ENCODE measurements around the gene TMC6. TPM values are rescaled to one million over a fixed set of nuclear protein-coding genes. Genes with fewer than 3 reads are reported as not detected.

The TMC6 gene
- total RNA-seq, 4 donors from 2014 or later: 31.6 to 44.8 (median 39.0) TPM

- 96 to 98% methylated on average over 10 of the region's 10 CpGs for WGBS, 2 donors
These were observed 27.0 kb downstream of the TMC6 start for GRCh38 chr17:78101542-78101941.

GRCh38 chr17:78101112-78101511 is 27.4 kb downstream of the TMC6 start:
- intact Hi-C loops (cut with DNase I; ENCODE audit: low total_unique reads): no loop called here
- TF ChIP-seq POLR2A (IDR thresholded peaks at IDR 0.05): no peak
- TF ChIP-seq CTCF (IDR thresholded peaks at IDR 0.05): no peak
- 83 to 96% methylated on average over 5 of the region's 5 CpGs for WGBS, 2 donors
- DNase-seq (ENCODE audit: low spot score in 2 of 2): no peak
- H3K4me3 ChIP-seq (ENCODE audit: low read depth, poor library complexity, severe bottlenecking): no peak overlapping the region

More at GRCh38 chr17:78101542-78101941, 27.0 kb downstream of the TMC6 start:
- no peak for DNase-seq (ENCODE audit: low spot score in 2 of 2)
- no peak for TF ChIP-seq CTCF (IDR thresholded peaks at IDR 0.05)
- TF ChIP-seq POLR2A (IDR thresholded peaks at IDR 0.05): no peak
- H3K4me3 ChIP-seq (ENCODE audit: low read depth, poor library complexity, severe bottlenecking): no peak overlapping the region
- intact Hi-C loops (cut with DNase I; ENCODE audit: low total_unique reads): no loop called here

- DNase-seq (ENCODE audit: low spot score in 2 of 2): no peak
- TF ChIP-seq CTCF (IDR thresholded peaks at IDR 0.05) (no peak), POLR2A (IDR thresholded peaks at IDR 0.05) (no peak)
- intact Hi-C loops (cut with DNase I; ENCODE audit: low total_unique reads): no loop called here
- H3K4me3 ChIP-seq (ENCODE audit: low read depth, poor library complexity, severe bottlenecking): no peak overlapping the region
- WGBS, 2 donors: 91 to 93% methylated on average over 9 of the region's 9 CpGs
These were observed 32.5 kb downstream of the TMC6 start for GRCh38 chr17:78096093-78096492.

GRCh38 chr17:78095035-78095434 is 33.5 kb downstream of the TMC6 start:
- intact Hi-C loops (cut with DNase I; ENCODE audit: low total_unique reads): no loop called here
- TF ChIP-seq CTCF (IDR thresholded peaks at IDR 0.05) (no peak), POLR2A (IDR thresholded peaks at IDR 0.05) (no peak)
- WGBS, 2 donors: 95 to 100% methylated on average over 6 of the region's 6 CpGs
- no peak for DNase-seq (ENCODE audit: low spot score in 2 of 2)
- H3K4me3 ChIP-seq (ENCODE audit: low read depth, poor library complexity, severe bottlenecking): no peak overlapping the region

- no peak for DNase-seq (ENCODE audit: low spot score in 2 of 2)
- TF ChIP-seq CTCF (IDR thresholded peaks at IDR 0.05) (no peak), POLR2A (IDR thresholded peaks at IDR 0.05) (no peak)
- H3K4me3 ChIP-seq (ENCODE audit: low read depth, poor library complexity, severe bottlenecking): no peak overlapping the region
- intact Hi-C loops (cut with DNase I; ENCODE audit: low total_unique reads): no loop called here
- 80 to 86% methylated on average over 6 of the region's 6 CpGs for WGBS, 2 donors
These were observed 35.7 kb downstream of the TMC6 start for GRCh38 chr17:78092794-78093324.

All from lower leg skin (tissue), 4 donors.